GM12878 (cell line): Measurements from ENCODE around the gene NUP50. TPM values are rescaled to one million over a fixed set of nuclear protein-coding genes. Genes with fewer than 3 reads are reported as not detected.

Source experiments
- ATAC-seq: fragments of 200-7000 bp; cut with Tn5 transposase; 3 replicates; pipeline ENCODE4 v1.9.1; 2020; ENCODE audit warnings: mild to moderate bottlenecking, moderate library complexity
- BruUV-seq: library from RNA; stranded (reverse); fragments of 400-500 nt; replicated peaks from 2 replicates; lab custom pipeline; 2021; lab: Mats Ljungman, UMichigan
- CTCF ChIA-PET: fragments of 300-600 bp; sonication (Branson Sonifier 250); formaldehyde crosslinking; extraction: SDS; loops from one replicate; lab custom pipeline; 2021; ENCODE audit warnings: inconsistent platforms; lab: Yijun Ruan, JAX
- POLR2A ChIA-PET: fragments of 350-600 bp; formaldehyde crosslinking; extraction: SDS; loops from one replicate; lab custom pipeline; 2021; ENCODE audit warnings: inconsistent platforms; lab: Charles Lee
- RAD21 ChIA-PET: fragments of 300-600 bp; sonication (Branson Sonifier 250); formaldehyde crosslinking; loops from one replicate; lab custom pipeline; 2023; ENCODE audit warnings: antibody characterized with exemption; ENCODE audit not compliant: unreplicated experiment; lab: Charles Lee
- SMC1A ChIA-PET: fragments of 300-600 bp; sonication (Branson Sonifier 250); formaldehyde crosslinking; loops from one replicate; lab custom pipeline; 2023; ENCODE audit not compliant: unreplicated experiment, uncharacterized antibody; lab: Charles Lee
- DNase-seq: peaks from one replicate; pipeline ENCODE4 v3.0.0-alpha.2; 2011; ENCODE audit warnings: low read depth, low spot score
- FAIRE-seq: peaks from 3 replicates; lab custom pipeline; 2011; peaks lifted over from hg19 to GRCh38; lab: Jason Lieb, UNC
- H2AFZ ChIP-seq: 2 replicates; pipeline ENCODE4 v1.6.0; 2011; ENCODE audit warnings: low read depth, low read length, control low read depth; ENCODE audit not compliant: control insufficient read depth
- H3K27ac ChIP-seq: 2 replicates; pipeline ENCODE4 v1.5.1; 2011; ENCODE audit warnings: control low read depth; ENCODE audit not compliant: control insufficient read depth, insufficient read depth
- H3K27me3 ChIP-seq, 2 experiments: replicated peaks in 1 of 2; 2 replicates each; pipeline versions ENCODE4 v1.6.0 to v1.6.1; 2011; ENCODE audit warnings: low read length in 1 of 2; ENCODE audit not compliant: control insufficient read depth in 2 of 2, insufficient read depth in 2 of 2
- H3K36me3 ChIP-seq, 2 experiments: 2 replicates each; pipeline ENCODE4 v1.5.1; 2011; ENCODE audit warnings: low read length in 1 of 2; ENCODE audit not compliant: control insufficient read depth in 2 of 2, insufficient read depth in 2 of 2
- H3K4me1 ChIP-seq: 2 replicates; pipeline ENCODE4 v1.6.1; 2011; ENCODE audit warnings: mild to moderate bottlenecking, low read length, moderate library complexity, mixed read lengths; ENCODE audit not compliant: control insufficient read depth, insufficient read depth
- H3K4me2 ChIP-seq: 2 replicates; pipeline ENCODE4 v1.6.0; 2011; ENCODE audit warnings: control low read depth; ENCODE audit not compliant: control insufficient read depth, insufficient read depth
- H3K4me3 ChIP-seq: fragments of 200-600 bp; sonication (generic); 2 replicates; pipeline ENCODE4 v1.5.1; 2016
- H3K79me2 ChIP-seq: 2 replicates; pipeline ENCODE4 v1.6.0; 2011; ENCODE audit warnings: low read length; ENCODE audit not compliant: control insufficient read depth, insufficient read depth
- H3K9ac ChIP-seq: 2 replicates; pipeline ENCODE4 v1.8.0; 2011; ENCODE audit warnings: low read length, control low read depth, mixed read lengths; ENCODE audit not compliant: control insufficient read depth, insufficient read depth
- H3K9me3 ChIP-seq: replicated peaks from 3 replicates; pipeline ENCODE4 v1.5.1; 2011; ENCODE audit warnings: mild to moderate bottlenecking, low read length; ENCODE audit not compliant: control insufficient read depth, insufficient read depth
- H4K20me1 ChIP-seq: 2 replicates; pipeline ENCODE4 v1.6.0; 2011; ENCODE audit not compliant: control insufficient read depth, insufficient read depth
- ETV6 ChIP-seq, 2 experiments: fragments of 450-650 bp in 1 of 2; IDR thresholded peaks in 1 of 2; conservative IDR thresholded peaks in 1 of 2; 2 replicates each; pipeline ENCODE4 v1.6.1; 2014; ENCODE audit warnings: antibody characterized with exemption in 1 of 2, borderline replicate concordance in 1 of 2, low read depth in 1 of 2, mild to moderate bottlenecking in 1 of 2, moderate library complexity in 1 of 2
- IKZF1 ChIP-seq: fragments of 450-650 bp; conservative IDR thresholded peaks from 2 replicates; pipeline ENCODE4 v1.6.1; 2017; ENCODE audit warnings: antibody characterized with exemption, mild to moderate bottlenecking
- NFXL1 ChIP-seq: fragments of 450-650 bp; IDR thresholded peaks from 2 replicates; pipeline ENCODE4 v1.6.1; 2017; ENCODE audit warnings: antibody characterized with exemption, mild to moderate bottlenecking, borderline replicate concordance
- RUNX3 ChIP-seq: IDR thresholded peaks from 2 replicates; pipeline ENCODE4 v1.6.1; 2012; ENCODE audit warnings: low read length, inconsistent platforms
- SIN3A ChIP-seq: IDR thresholded peaks from 2 replicates; pipeline ENCODE4 v1.6.1; 2012; ENCODE audit warnings: low read depth, low read length, improper control_type of control experiment
- SMARCA5 ChIP-seq: fragments of 450-650 bp; IDR thresholded peaks from 2 replicates; pipeline ENCODE4 v1.6.1; 2017; ENCODE audit warnings: mild to moderate bottlenecking
- TCF7 ChIP-seq: IDR thresholded peaks from 2 replicates; pipeline ENCODE4 v1.6.1; 2014; ENCODE audit warnings: antibody characterized with exemption, borderline replicate concordance
- WGBS: methylation state at CpG from one replicate; pipeline ENCODE4 v1.1.6; 2016; ENCODE audit warnings: low lambda C conversion rate; ENCODE audit not compliant: insufficient replicate concordance, insufficient coverage; ENCODE audit errors: missing lambda C conversion rate; 5-methylcytosine and 5-hydroxymethylcytosine counted together
- in situ Hi-C: fragments of 300-500 bp; cut with MboI; formaldehyde crosslinking; loops from 9 replicates; pipeline ENCODE4 v1.14.3; 2018; ENCODE audit warnings: mixed read lengths
- intact Hi-C: fragments of 100-400 bp; cut with micrococcal nuclease; formaldehyde crosslinking; loops from one replicate; pipeline ENCODE4 v1.14.2; 2022; ENCODE audit not compliant: unreplicated experiment
- polyA plus RNA-seq, 11 experiments: library from polyadenylated mRNA; depleted of rRNA in 4 of 11; unstranded in 6 of 11; stranded (reverse) in 5 of 11; fragments of >200 nt; fragmentation: Nextera tagmentation in 4 of 11; fragmentation: Illumina TruSeq in 1 of 11; extraction: Ambion mirVana in 4 of 11; extraction: Trizol in 1 of 11; gene quantifications; 1 replicate in 1 of 11; 2 replicates in 10 of 11; pipeline versions ENCODE4 v1.2.1 to v1.2.3, GENCODE V29; 2011 to 2016; ENCODE audit warnings: inconsistent platforms in 2 of 11, missing spikeins in 2 of 11, low read depth in 1 of 11
- total RNA-seq, 4 experiments: library from RNA; depleted of rRNA in 3 of 4; stranded (reverse); fragments of >200 nt in 3 of 4; fragmentation: Illumina TruSeq in 1 of 4; extraction: Trizol in 1 of 4; gene quantifications; 2 replicates each; pipeline versions ENCODE4 v1.2.1 to v1.2.3, GENCODE V29; 2013 to 2021
- TF ChIP-seq, protein P1 (sequence below), 3 experiments: IDR thresholded peaks in 2 of 3; conservative IDR thresholded peaks in 1 of 3; 2 replicates each; pipeline ENCODE4 v1.5.1; 2011; ENCODE audit warnings: low read depth in 3 of 3, low read length in 3 of 3, mild to moderate bottlenecking in 3 of 3, control low read depth in 2 of 3, moderate library complexity in 2 of 3, inconsistent platforms in 1 of 3, mixed read lengths in 1 of 3; ENCODE audit not compliant: control insufficient read depth in 2 of 3, insufficient read depth in 1 of 3; ENCODE audit errors: extremely low read depth in 1 of 3
- TF ChIP-seq, protein P2 (sequence below): IDR thresholded peaks from 2 replicates; pipeline ENCODE4 v1.6.1; 2012; ENCODE audit warnings: low read depth, low read length, improper control_type of control experiment
- TF ChIP-seq, protein P3 (sequence below): fragments of 450-650 bp; IDR thresholded peaks from 2 replicates; pipeline ENCODE4 v1.6.1; 2017; ENCODE audit warnings: antibody characterized with exemption, mild to moderate bottlenecking, moderate library complexity
- TF ChIP-seq, protein P4 (sequence below): fragments of 450-650 bp; IDR thresholded peaks from 2 replicates; pipeline ENCODE4 v1.6.1; 2018; ENCODE audit warnings: borderline replicate concordance, mild to moderate bottlenecking; ENCODE audit not compliant: partially characterized antibody

The NUP50 gene
- total and polyA plus RNA-seq, 10 of the 15 experiments (the other 5 are each of a cell fraction or from before 2014, with no cell fraction given) = 36.8 to 125 (median 78.8) TPM

DNA sequence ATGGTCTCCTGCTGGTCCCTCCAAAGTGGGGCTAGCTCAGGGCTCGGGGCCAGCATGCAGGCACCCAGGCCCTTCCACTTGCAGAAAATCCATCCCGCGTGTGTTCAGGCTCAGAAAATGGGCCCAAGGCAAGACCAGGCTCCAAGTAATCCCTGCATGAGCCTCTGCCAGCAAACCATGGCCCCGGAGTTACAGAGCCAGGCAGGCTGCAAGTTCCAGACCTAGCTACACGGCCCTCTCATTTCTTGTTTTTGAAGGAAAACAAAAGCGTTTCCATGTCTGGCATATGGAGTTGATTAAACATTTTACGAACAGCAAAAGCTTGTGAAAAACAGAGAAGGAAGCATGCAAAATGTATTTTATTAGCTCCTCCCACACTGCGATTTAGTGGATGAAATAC lies 47.3 kb downstream of the NUP50 start:
- H3K27me3 ChIP-seq = no peaks in the 10 kb centered on the region
- BruUV-seq = no TSS peak
- no peak overlapping the region for H3K4me3 ChIP-seq
- WGBS = 88% methylated on average over 8 of the region's 8 CpGs
- H3K27ac ChIP-seq = no peak overlapping the region
- CTCF ChIA-PET = interaction anchor here (0.6 to 1.4 kb wide), 2 partner anchors 52 to 83 kb away, joined by 4 read pairs; no protein-coding TSS in a partner anchor
- H3K4me2 ChIP-seq = no peak overlapping the region
- intact Hi-C loops = no loop called here
- RAD21 ChIA-PET = no interaction called here
- SMC1A ChIA-PET = no interaction called here
- H2AFZ ChIP-seq = no peak overlapping the region
- H3K9ac ChIP-seq = no peak overlapping the region
- in situ Hi-C loops = no loop called here
- H3K36me3 ChIP-seq = peaks cover 2 to 18% of the 10 kb centered on the region in 2 experiments; a peak in 3 of 4 replicates
- peaks cover 12% of the 10 kb centered on the region for H3K79me2 ChIP-seq
- H3K4me1 ChIP-seq = peaks cover 7% of the 10 kb centered on the region
- no peaks in the 10 kb centered on the region for H3K9me3 ChIP-seq
- no peak for FAIRE-seq
- no peak for DNase-seq
- H4K20me1 ChIP-seq = no peaks in the 10 kb centered on the region; the same call in 1 of the 2 replicates
- POLR2A ChIA-PET = no interaction called here
- ATAC-seq = no peak
- TF ChIP-seq, protein P1, sequence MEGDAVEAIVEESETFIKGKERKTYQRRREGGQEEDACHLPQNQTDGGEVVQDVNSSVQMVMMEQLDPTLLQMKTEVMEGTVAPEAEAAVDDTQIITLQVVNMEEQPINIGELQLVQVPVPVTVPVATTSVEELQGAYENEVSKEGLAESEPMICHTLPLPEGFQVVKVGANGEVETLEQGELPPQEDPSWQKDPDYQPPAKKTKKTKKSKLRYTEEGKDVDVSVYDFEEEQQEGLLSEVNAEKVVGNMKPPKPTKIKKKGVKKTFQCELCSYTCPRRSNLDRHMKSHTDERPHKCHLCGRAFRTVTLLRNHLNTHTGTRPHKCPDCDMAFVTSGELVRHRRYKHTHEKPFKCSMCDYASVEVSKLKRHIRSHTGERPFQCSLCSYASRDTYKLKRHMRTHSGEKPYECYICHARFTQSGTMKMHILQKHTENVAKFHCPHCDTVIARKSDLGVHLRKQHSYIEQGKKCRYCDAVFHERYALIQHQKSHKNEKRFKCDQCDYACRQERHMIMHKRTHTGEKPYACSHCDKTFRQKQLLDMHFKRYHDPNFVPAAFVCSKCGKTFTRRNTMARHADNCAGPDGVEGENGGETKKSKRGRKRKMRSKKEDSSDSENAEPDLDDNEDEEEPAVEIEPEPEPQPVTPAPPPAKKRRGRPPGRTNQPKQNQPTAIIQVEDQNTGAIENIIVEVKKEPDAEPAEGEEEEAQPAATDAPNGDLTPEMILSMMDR (IDR thresholded peaks at IDR 0.05 in 2 of 3, conservative IDR thresholded peaks at IDR 0.05 in 1 of 3; ENCODE audit: control insufficient read depth in 2 of 3, extremely low read depth in 1 of 3, insufficient read depth in 1 of 3, low read depth in 3 of 3, low read length in 3 of 3) = no peak
- no peak for TF ChIP-seq TCF7
- TF ChIP-seq SIN3A = no peak
- TF ChIP-seq, protein P2, sequence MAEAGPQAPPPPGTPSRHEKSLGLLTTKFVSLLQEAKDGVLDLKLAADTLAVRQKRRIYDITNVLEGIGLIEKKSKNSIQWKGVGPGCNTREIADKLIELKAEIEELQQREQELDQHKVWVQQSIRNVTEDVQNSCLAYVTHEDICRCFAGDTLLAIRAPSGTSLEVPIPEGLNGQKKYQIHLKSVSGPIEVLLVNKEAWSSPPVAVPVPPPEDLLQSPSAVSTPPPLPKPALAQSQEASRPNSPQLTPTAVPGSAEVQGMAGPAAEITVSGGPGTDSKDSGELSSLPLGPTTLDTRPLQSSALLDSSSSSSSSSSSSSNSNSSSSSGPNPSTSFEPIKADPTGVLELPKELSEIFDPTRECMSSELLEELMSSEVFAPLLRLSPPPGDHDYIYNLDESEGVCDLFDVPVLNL = no peak
- no peak for TF ChIP-seq IKZF1
- TF ChIP-seq RUNX3 = no peak
- TF ChIP-seq, protein P3, sequence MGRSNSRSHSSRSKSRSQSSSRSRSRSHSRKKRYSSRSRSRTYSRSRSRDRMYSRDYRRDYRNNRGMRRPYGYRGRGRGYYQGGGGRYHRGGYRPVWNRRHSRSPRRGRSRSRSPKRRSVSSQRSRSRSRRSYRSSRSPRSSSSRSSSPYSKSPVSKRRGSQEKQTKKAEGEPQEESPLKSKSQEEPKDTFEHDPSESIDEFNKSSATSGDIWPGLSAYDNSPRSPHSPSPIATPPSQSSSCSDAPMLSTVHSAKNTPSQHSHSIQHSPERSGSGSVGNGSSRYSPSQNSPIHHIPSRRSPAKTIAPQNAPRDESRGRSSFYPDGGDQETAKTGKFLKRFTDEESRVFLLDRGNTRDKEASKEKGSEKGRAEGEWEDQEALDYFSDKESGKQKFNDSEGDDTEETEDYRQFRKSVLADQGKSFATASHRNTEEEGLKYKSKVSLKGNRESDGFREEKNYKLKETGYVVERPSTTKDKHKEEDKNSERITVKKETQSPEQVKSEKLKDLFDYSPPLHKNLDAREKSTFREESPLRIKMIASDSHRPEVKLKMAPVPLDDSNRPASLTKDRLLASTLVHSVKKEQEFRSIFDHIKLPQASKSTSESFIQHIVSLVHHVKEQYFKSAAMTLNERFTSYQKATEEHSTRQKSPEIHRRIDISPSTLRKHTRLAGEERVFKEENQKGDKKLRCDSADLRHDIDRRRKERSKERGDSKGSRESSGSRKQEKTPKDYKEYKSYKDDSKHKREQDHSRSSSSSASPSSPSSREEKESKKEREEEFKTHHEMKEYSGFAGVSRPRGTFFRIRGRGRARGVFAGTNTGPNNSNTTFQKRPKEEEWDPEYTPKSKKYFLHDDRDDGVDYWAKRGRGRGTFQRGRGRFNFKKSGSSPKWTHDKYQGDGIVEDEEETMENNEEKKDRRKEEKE = no peak
- TF ChIP-seq, protein P4, sequence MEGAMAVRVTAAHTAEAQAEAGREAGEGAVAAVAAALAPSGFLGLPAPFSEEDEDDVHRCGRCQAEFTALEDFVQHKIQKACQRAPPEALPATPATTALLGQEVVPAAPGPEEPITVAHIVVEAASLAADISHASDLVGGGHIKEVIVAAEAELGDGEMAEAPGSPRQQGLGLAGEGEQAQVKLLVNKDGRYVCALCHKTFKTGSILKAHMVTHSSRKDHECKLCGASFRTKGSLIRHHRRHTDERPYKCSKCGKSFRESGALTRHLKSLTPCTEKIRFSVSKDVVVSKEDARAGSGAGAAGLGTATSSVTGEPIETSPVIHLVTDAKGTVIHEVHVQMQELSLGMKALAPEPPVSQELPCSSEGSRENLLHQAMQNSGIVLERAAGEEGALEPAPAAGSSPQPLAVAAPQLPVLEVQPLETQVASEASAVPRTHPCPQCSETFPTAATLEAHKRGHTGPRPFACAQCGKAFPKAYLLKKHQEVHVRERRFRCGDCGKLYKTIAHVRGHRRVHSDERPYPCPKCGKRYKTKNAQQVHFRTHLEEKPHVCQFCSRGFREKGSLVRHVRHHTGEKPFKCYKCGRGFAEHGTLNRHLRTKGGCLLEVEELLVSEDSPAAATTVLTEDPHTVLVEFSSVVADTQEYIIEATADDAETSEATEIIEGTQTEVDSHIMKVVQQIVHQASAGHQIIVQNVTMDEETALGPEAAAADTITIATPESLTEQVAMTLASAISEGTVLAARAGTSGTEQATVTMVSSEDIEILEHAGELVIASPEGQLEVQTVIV = no peak
- no peak for TF ChIP-seq NFXL1
- TF ChIP-seq ETV6 (conservative IDR thresholded peaks at IDR 0.05 in 1 of 2, IDR thresholded peaks at IDR 0.05 in 1 of 2; ENCODE audit: borderline replicate concordance in 1 of 2, low read depth in 1 of 2) = no peak
- no peak for TF ChIP-seq SMARCA5
